HEK293 (cell line): ENCODE results near the gene PP2D1.

Experiments
- CTCF ChIP-seq: fragments of 450-650 bp; formaldehyde crosslinking; IDR thresholded peaks from 2 replicates; pipeline ENCODE4 v1.5.1; 2016; ENCODE audit warnings: missing biosample characterization, missing genetic modification characterization
- KLF1 ChIP-seq: fragments of 450-650 bp; formaldehyde crosslinking; IDR thresholded peaks from 2 replicates; pipeline ENCODE4 v1.5.1; 2016; ENCODE audit warnings: missing biosample characterization, missing genetic modification characterization
- KLF7 ChIP-seq: fragments of 450-650 bp; formaldehyde crosslinking; IDR thresholded peaks from 2 replicates; pipeline ENCODE4 v1.5.1; 2016; ENCODE audit warnings: missing biosample characterization, missing genetic modification characterization, borderline replicate concordance
- PRDM10 ChIP-seq: fragments of 450-650 bp; formaldehyde crosslinking; IDR thresholded peaks from 2 replicates; pipeline ENCODE4 v1.5.1; 2016; ENCODE audit warnings: missing biosample characterization, missing genetic modification characterization
- TRIM28 ChIP-seq: IDR thresholded peaks from 2 replicates; pipeline ENCODE4 v1.6.1; 2011; ENCODE audit warnings: low read length, control low read depth, borderline replicate concordance
- TSHZ1 ChIP-seq: fragments of 450-650 bp; formaldehyde crosslinking; IDR thresholded peaks from 2 replicates; pipeline ENCODE4 v1.5.1; 2016; ENCODE audit warnings: missing biosample characterization, missing genetic modification characterization, borderline replicate concordance
- YY1 ChIP-seq: fragments of 450-650 bp; formaldehyde crosslinking; IDR thresholded peaks from 2 replicates; pipeline ENCODE4 v1.5.1; 2018; ENCODE audit warnings: missing biosample characterization, missing genetic modification characterization
- ZBTB10 ChIP-seq: fragments of 450-650 bp; formaldehyde crosslinking; IDR thresholded peaks from 2 replicates; pipeline ENCODE4 v1.5.1; 2016; ENCODE audit warnings: missing biosample characterization, missing genetic modification characterization
- ZBTB11 ChIP-seq: fragments of 450-650 bp; formaldehyde crosslinking; conservative IDR thresholded peaks from 2 replicates; pipeline ENCODE4 v1.5.1; 2016; ENCODE audit warnings: low read depth, missing biosample characterization, missing genetic modification characterization
- ZNF114 ChIP-seq: fragments of 450-650 bp; formaldehyde crosslinking; IDR thresholded peaks from 2 replicates; pipeline ENCODE4 v1.5.0; 2017; ENCODE audit warnings: missing biosample characterization, missing genetic modification characterization
- ZNF248 ChIP-seq: fragments of 450-650 bp; formaldehyde crosslinking; IDR thresholded peaks from 2 replicates; pipeline ENCODE4 v1.5.1; 2017; ENCODE audit warnings: missing biosample characterization, missing genetic modification characterization
- ZNF274 ChIP-seq, 2 experiments: fragments of 200-500 bp in 1 of 2; fragments of 450-650 bp in 1 of 2; sonication (Bioruptor generic) in 1 of 2; formaldehyde crosslinking in 1 of 2; IDR thresholded peaks; 2 replicates each; pipeline versions ENCODE4 v1.5.1 to v1.6.1; 2014 to 2016; ENCODE audit warnings: borderline replicate concordance in 1 of 2, inconsistent platforms in 1 of 2, low read length in 1 of 2, missing biosample characterization in 1 of 2, missing genetic modification characterization in 1 of 2
- ZNF426 ChIP-seq: fragments of 450-650 bp; formaldehyde crosslinking; IDR thresholded peaks from 2 replicates; pipeline ENCODE4 v1.5.1; 2017; ENCODE audit warnings: missing biosample characterization, missing genetic modification characterization, mild to moderate bottlenecking, inconsistent platforms, moderate library complexity
- ZNF501 ChIP-seq: fragments of 450-650 bp; formaldehyde crosslinking; IDR thresholded peaks from 2 replicates; pipeline ENCODE4 v1.5.1; 2016; ENCODE audit warnings: missing biosample characterization, missing genetic modification characterization

- no peak for TF ChIP-seq ZNF114 (tag by site-specific recombination)
- no peak for TF ChIP-seq PRDM10 (tag by site-specific recombination)
- TF ChIP-seq ZBTB11 (tag by site-specific recombination): no peak
- TF ChIP-seq CTCF (tag by site-specific recombination): no peak
- no peak for TF ChIP-seq ZNF248
- no peak for TF ChIP-seq TSHZ1 (tag by site-specific recombination)
- TF ChIP-seq ZBTB10: no peak
- TF ChIP-seq KLF1 (tag by site-specific recombination): no peak
- no peak for TF ChIP-seq ZNF274 (IDR thresholded peaks at IDR 0.05; ENCODE audit: low read length)
- no peak for TF ChIP-seq ZNF274 (tag by site-specific recombination; IDR thresholded peaks at IDR 0.05; ENCODE audit: borderline replicate concordance)
- TF ChIP-seq ZNF426: no peak
- no peak for TF ChIP-seq TRIM28
- TF ChIP-seq YY1: no peak
- no peak for TF ChIP-seq ZNF501 (tag by site-specific recombination)
- no peak for TF ChIP-seq KLF7
Measured at GRCh38 chr3:20028905-20029331, 16.9 kb upstream of the PP2D1 start.
